Aorta (tissue), 5 donors: ENCODE data around the gene EIF2B2. TPM values are rescaled to one million over a fixed set of nuclear protein-coding genes. Genes with fewer than 3 reads are reported as not detected.
A peak's percentile ranks its signal among the peaks of the same experiment; 100 is the strongest.
"Not testable (repeated sequence)": the region's sequence is repeated elsewhere in the genome, so short reads cannot be mapped to it uniquely, and the experiment has no call there.

ENCODE experiments used
- ATAC-seq: fragments of 200-7000 bp; cut with Tn5 transposase; one replicate; pipeline ENCODE4 v1.9.1; 2022; ENCODE audit warnings: moderate library complexity; ENCODE audit not compliant: low FRiP score
- DNase-seq, 2 donors: peaks; one replicate each; pipeline ENCODE4 v3.0.0-alpha.2; 2020
- H3K27ac ChIP-seq, 2 donors: one replicate each; pipeline ENCODE4 v1.5.1; 2013; ENCODE audit warnings: low read length in 2 of 2, mild to moderate bottlenecking in 2 of 2, moderate library complexity in 2 of 2, control low read depth in 1 of 2, inconsistent platforms in 1 of 2, low read depth in 1 of 2
- H3K27me3 ChIP-seq, 2 donors: one replicate each; pipeline ENCODE4 v1.6.1; 2013; ENCODE audit warnings: control low read depth in 1 of 2, low read length in 1 of 2, mild to moderate bottlenecking in 1 of 2, moderate library complexity in 1 of 2; ENCODE audit not compliant: insufficient read depth in 2 of 2, control insufficient read depth in 1 of 2
- H3K36me3 ChIP-seq, 2 donors: one replicate each; pipeline ENCODE4 v1.6.1; 2013; ENCODE audit warnings: control low read depth in 1 of 2, low read length in 1 of 2, mild to moderate bottlenecking in 1 of 2; ENCODE audit not compliant: insufficient read depth in 2 of 2, control insufficient read depth in 1 of 2
- H3K4me1 ChIP-seq, 2 donors: one replicate each; pipeline ENCODE4 v1.6.1; 2013; ENCODE audit warnings: low read length in 2 of 2, control low read depth in 1 of 2, mild to moderate bottlenecking in 1 of 2, moderate library complexity in 1 of 2; ENCODE audit not compliant: insufficient read depth in 2 of 2, control insufficient read depth in 1 of 2
- H3K4me3 ChIP-seq, 2 donors: one replicate each; pipeline ENCODE4 v1.5.1; 2013; ENCODE audit warnings: low read length in 2 of 2, control low read depth in 1 of 2, mild to moderate bottlenecking in 1 of 2
- H3K9me3 ChIP-seq: one replicate; pipeline ENCODE4 v1.6.1; 2013; ENCODE audit warnings: mild to moderate bottlenecking, low read length; ENCODE audit not compliant: control insufficient read depth
- WGBS, 2 donors: extraction: QIAGEN DNeasy Blood & Tissue Kit; methylation state at CpG; one replicate each; pipeline ENCODE4 v1.1.7; 2013; 5-methylcytosine and 5-hydroxymethylcytosine counted together
- intact Hi-C, 2 donors: fragments of 100-400 bp; cut with DNase I; formaldehyde crosslinking; loops; one replicate each; pipeline versions ENCODE4 v1.14.2 to v1.15.0; 2022
- polyA plus RNA-seq, 2 donors: library from polyadenylated mRNA; stranded (reverse); fragments of 200-250 nt; gene quantifications; one replicate each; pipeline ENCODE4 v1.2.3, GENCODE V29; 2013
- total RNA-seq, 2 donors: library from RNA; stranded (reverse); fragmentation: NEBNext Ultra II Directional; extraction: Animal tissue kit (Norgen Biotek cat#: 25700); gene quantifications; one replicate each; pipeline ENCODE4 v1.2.1, GENCODE V29; 2021
- donor health status: healthy with polysubstance abuse.
- donor health status: Bipolar disorder and iron deficiency.
- donor health status: DM: no; HTN: no; CAD: no.
- donor health status: DM: no; HTN: no; CAD: no.
- donor health status: DM: yes; HTN: yes; CAD: no.

The EIF2B2 gene
- total and polyA plus RNA-seq, 4 donors, result 9.5 to 39.8 (median 36.1) TPM

- intact Hi-C loops, result no loop called here
- 58 to 61% methylated on average over 5 of the region's 5 CpGs for WGBS, 2 donors
- DNase-seq (peak in 1 of 2 donors; percentile 70), ATAC-seq (no peak)
- Histone ChIP-seq H3K27ac (peak overlapping the region; percentile 47 to 90), H3K27me3 (no peaks in the 10 kb centered on the region), H3K4me3 (no peak overlapping the region), H3K4me1 (no peaks in the 10 kb centered on the region), H3K9me3 (no peaks in the 10 kb centered on the region), H3K36me3 (no peaks in the 10 kb centered on the region)
These were observed 20.9 kb upstream of the EIF2B2 start for GRCh38 chr14:74981833-74982232.

- WGBS, 2 donors, result 88 to 89% methylated on average over 4 of the region's 4 CpGs
- intact Hi-C loops, result no loop called here
These were observed 20.1 kb upstream of the EIF2B2 start for GRCh38 chr14:74982661-74983060.

GRCh38 chr14:74983343-74983742, 19.4 kb upstream of the EIF2B2 start:
- H3K27ac ChIP-seq, result no peak overlapping the region
- H3K9me3 ChIP-seq, result no peaks in the 10 kb centered on the region
- DNase-seq (no peak), ATAC-seq (no peak)
- no peaks in the 10 kb centered on the region for H3K36me3 ChIP-seq
- no peak overlapping the region for H3K4me3 ChIP-seq
- WGBS, 2 donors, result 92 to 98% methylated on average over 1 of the region's 1 CpG
- no peaks in the 10 kb centered on the region for H3K27me3 ChIP-seq
- no peaks in the 10 kb centered on the region for H3K4me1 ChIP-seq
- intact Hi-C loops, result no loop called here

More at GRCh38 chr14:74982661-74983060, 20.1 kb upstream of the EIF2B2 start:
- H3K4me1 ChIP-seq, result no peaks in the 10 kb centered on the region
- H3K27ac ChIP-seq, result peak overlapping the region in 1 of 2 donors; percentile 90
- ATAC-seq, result no peak
- DNase-seq, result no peak
- H3K27me3 ChIP-seq, result no peaks in the 10 kb centered on the region
- no peaks in the 10 kb centered on the region for H3K36me3 ChIP-seq
- H3K9me3 ChIP-seq, result no peaks in the 10 kb centered on the region
- H3K4me3 ChIP-seq, result no peak overlapping the region

- intact Hi-C loops, result no loop called here
- Histone ChIP-seq H3K36me3 (no peaks in the 10 kb centered on the region), H3K9me3 (no peaks in the 10 kb centered on the region), H3K4me3 (no peak overlapping the region), H3K4me1 (no peaks in the 10 kb centered on the region), H3K27me3 (no peaks in the 10 kb centered on the region), H3K27ac (peak overlapping the region in 1 of 2 donors; percentile 9)
- DNase-seq, result no peak
- ATAC-seq, result no peak
- WGBS, 2 donors, result 52 to 62% methylated on average over 16 of the region's 16 CpGs
These were observed 18.3 kb upstream of the EIF2B2 start for GRCh38 chr14:74984236-74985027.

GRCh38 chr14:74985028-74985310, 17.8 kb upstream of the EIF2B2 start:
- Histone ChIP-seq H3K4me3 (no peak overlapping the region), H3K9me3 (no peaks in the 10 kb centered on the region), H3K27me3 (no peaks in the 10 kb centered on the region), H3K27ac (peak overlapping the region in 1 of 2 donors; percentile 15), H3K4me1 (no peaks in the 10 kb centered on the region), H3K36me3 (no peaks in the 10 kb centered on the region)
- ATAC-seq (peak; percentile 58), DNase-seq (peak; percentile 71 to 84)
- 23 to 25% methylated on average over 10 of the region's 10 CpGs for WGBS, 2 donors
- intact Hi-C loops, result no loop called here

GRCh38 chr14:74985806-74986205, 16.9 kb upstream of the EIF2B2 start:
- no peaks in the 10 kb centered on the region for H3K4me1 ChIP-seq
- H3K27me3 ChIP-seq, result no peaks in the 10 kb centered on the region
- 90 to 92% methylated on average over 6 of the region's 6 CpGs for WGBS, 2 donors
- ATAC-seq (no peak), DNase-seq (no peak)
- intact Hi-C loops, result no loop called here
- no peaks in the 10 kb centered on the region for H3K36me3 ChIP-seq
- no peak overlapping the region for H3K27ac ChIP-seq
- H3K9me3 ChIP-seq, result no peaks in the 10 kb centered on the region
- no peak overlapping the region for H3K4me3 ChIP-seq

GRCh38 chr14:74988131-74988530, 14.6 kb upstream of the EIF2B2 start:
- 83 to 84% methylated on average over 4 of the region's 4 CpGs for WGBS, 2 donors
- intact Hi-C loops, result no loop called here
- H3K27me3 ChIP-seq, result no peaks in the 10 kb centered on the region
- no peaks in the 10 kb centered on the region for H3K9me3 ChIP-seq
- peak overlapping the region in 1 of 2 donors; percentile 4 for H3K27ac ChIP-seq
- DNase-seq (no peak), ATAC-seq (no peak)
- no peaks in the 10 kb centered on the region for H3K36me3 ChIP-seq
- no peak overlapping the region for H3K4me3 ChIP-seq
- H3K4me1 ChIP-seq, result no peaks in the 10 kb centered on the region

GRCh38 chr14:74988993-74989392, 13.7 kb upstream of the EIF2B2 start:
- no peak overlapping the region for H3K27ac ChIP-seq
- no peaks in the 10 kb centered on the region for H3K27me3 ChIP-seq
- H3K36me3 ChIP-seq, result no peaks in the 10 kb centered on the region
- no peak for DNase-seq
- 68 to 86% methylated on average over 1 of the region's 1 CpG for WGBS, 2 donors
- no peak for ATAC-seq
- H3K4me3 ChIP-seq, result no peak overlapping the region
- intact Hi-C loops, result no loop called here
- no peaks in the 10 kb centered on the region for H3K4me1 ChIP-seq
- no peaks in the 10 kb centered on the region for H3K9me3 ChIP-seq

- H3K4me1 ChIP-seq, H3K27me3 ChIP-seq, intact Hi-C loops, H3K9me3 ChIP-seq, ATAC-seq, H3K27ac ChIP-seq, DNase-seq, H3K4me3 ChIP-seq, H3K36me3 ChIP-seq: not testable (repeated sequence)
- WGBS, 2 donors, result 91 to 94% methylated on average over 18 to 28 of the region's 28 CpGs
These were observed 8.5 kb upstream of the EIF2B2 start for GRCh38 chr14:74994182-74994581.
